H1 (cell line): ENCODE results near the gene METTL25B. TPM values are rescaled to one million over a fixed set of nuclear protein-coding genes. Genes with fewer than 3 reads are reported as not detected.

Experiments
- ATF2 ChIP-seq: IDR thresholded peaks from 2 replicates; pipeline ENCODE4 v1.6.1; 2012; ENCODE audit warnings: low read length, inconsistent platforms
- CHD2 ChIP-seq: IDR thresholded peaks from 2 replicates; pipeline ENCODE4 v1.6.1; 2012; ENCODE audit warnings: low read length, improper control_type of control experiment
- CHD7 ChIP-seq: fragments of 300-600 bp; sonication (generic); IDR thresholded peaks from 2 replicates; pipeline ENCODE4 v1.7.1; 2012; ENCODE audit warnings: low read length, moderate library complexity, mild to moderate bottlenecking, inconsistent platforms; ENCODE audit not compliant: insufficient replicate concordance
- RBBP5 ChIP-seq: IDR thresholded peaks from 2 replicates; pipeline ENCODE4 v1.7.1; 2012; ENCODE audit warnings: low read depth, mild to moderate bottlenecking, inconsistent platforms, low read length, moderate library complexity, borderline replicate concordance
- RNF2 ChIP-seq: fragments of 200-900, 300-1000 bp; sonication (generic); IDR thresholded peaks from 2 replicates; pipeline ENCODE4 v1.7.1; 2016; ENCODE audit warnings: borderline replicate concordance, low read depth, mild to moderate bottlenecking, antibody characterized with exemption, low read length; ENCODE audit not compliant: poor library complexity, severe bottlenecking; ENCODE audit errors: missing control alignments
- RXRA ChIP-seq: IDR thresholded peaks from 2 replicates; pipeline ENCODE4 v1.6.1; 2011; ENCODE audit warnings: low read depth, mild to moderate bottlenecking, low read length, moderate library complexity; ENCODE audit not compliant: insufficient read depth
- SAP30 ChIP-seq: fragments of 300-600 bp; sonication (generic); IDR thresholded peaks from 2 replicates; pipeline ENCODE4 v1.7.1; 2012; ENCODE audit warnings: low read length, moderate library complexity, mild to moderate bottlenecking, inconsistent platforms; ENCODE audit not compliant: insufficient read depth, insufficient replicate concordance
- SP4 ChIP-seq: IDR thresholded peaks from 2 replicates; pipeline ENCODE4 v1.6.1; 2012; ENCODE audit warnings: low read length, inconsistent platforms
- SUZ12 ChIP-seq: fragments of 200-600 bp; sonication (generic); IDR thresholded peaks from 2 replicates; pipeline ENCODE4 v1.6.1; 2012; ENCODE audit warnings: mild to moderate bottlenecking, inconsistent platforms, low read length, moderate library complexity, mixed read lengths
- TEAD4 ChIP-seq: IDR thresholded peaks from 2 replicates; pipeline ENCODE4 v1.6.1; 2012; ENCODE audit warnings: low read depth, low read length, inconsistent platforms, mixed read lengths
- polyA plus RNA-seq, 7 experiments: library from polyadenylated mRNA; depleted of rRNA in 3 of 7; stranded (reverse) in 5 of 7; unstranded in 2 of 7; fragments of >200 nt in 5 of 7; fragments of 200-250 nt in 2 of 7; gene quantifications; 1 replicate in 5 of 7; 2 replicates in 1 of 7; 4 replicates in 1 of 7; pipeline versions ENCODE4 v1.2.1 to v1.2.3, GENCODE V29; 2011 to 2013; ENCODE audit warnings: missing spikeins in 2 of 7, mixed read lengths in 2 of 7
- total RNA-seq: library from RNA; stranded (reverse); fragmentation: NEBNext Ultra II Directional; extraction: Animal tissue kit (Norgen Biotek cat#: 25700); gene quantifications from 2 replicates; pipeline ENCODE4 v1.2.1, GENCODE V29; 2021

The METTL25B gene
- total and polyA plus RNA-seq, 2 of the 8 experiments (the other 6 are each of a cell fraction or from before 2014, with no cell fraction given): 28.4 to 30.1 TPM

GRCh38 chr1:156721131-156721530, 7.1 kb upstream of the METTL25B start (continued):
- TF ChIP-seq CHD7: no peak
- TF ChIP-seq ATF2: no peak
- no peak for TF ChIP-seq SAP30
- no peak for TF ChIP-seq TEAD4
- TF ChIP-seq CHD2: no peak
- TF ChIP-seq RNF2: no peak
- no peak for TF ChIP-seq RBBP5
- no peak for TF ChIP-seq SUZ12
- TF ChIP-seq SP4: no peak
- TF ChIP-seq RXRA: no peak
